ENCODE measurements around the gene PPA1.
"Not testable (repeated sequence)": the region's sequence is repeated elsewhere in the genome, so short reads cannot be mapped to it uniquely, and the experiment has no call there.

Gene PPA1

DNA sequence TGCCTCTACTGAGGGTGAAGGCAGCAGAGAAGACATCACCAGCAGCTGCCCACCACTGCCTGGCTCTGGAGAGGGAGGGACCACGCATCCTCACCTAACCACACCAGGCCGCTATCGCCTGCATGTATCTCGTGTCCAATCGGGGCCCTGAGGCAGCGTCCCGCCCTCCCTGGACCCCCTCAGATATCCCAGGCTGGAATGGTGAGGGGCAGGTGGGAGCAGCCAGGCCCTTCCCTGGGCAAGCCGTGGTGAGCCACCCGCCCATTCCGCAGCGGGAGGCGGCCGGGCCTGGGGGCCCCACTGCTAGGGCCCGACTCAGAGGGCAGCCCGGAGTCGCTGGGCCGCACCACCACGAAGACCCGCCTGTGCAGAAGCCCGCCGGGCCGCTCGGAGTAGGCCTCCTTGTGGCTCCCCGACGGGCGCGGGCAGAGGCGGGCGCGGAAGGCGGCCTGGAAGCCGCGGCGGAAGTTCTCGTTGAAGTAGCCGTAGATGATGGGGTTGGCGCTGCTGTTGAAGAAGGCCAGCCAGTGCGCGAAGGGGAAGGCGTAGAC is 21.6 kb upstream of the PPA1 start:
- no peak for DNase-seq (ENCODE audit: low read depth in 2 of 2)

GRCh38 chr10:70253878-70254765 is 20.9 kb upstream of the PPA1 start:
- no peak for DNase-seq (ENCODE audit: low read depth in 2 of 2)

DNA sequence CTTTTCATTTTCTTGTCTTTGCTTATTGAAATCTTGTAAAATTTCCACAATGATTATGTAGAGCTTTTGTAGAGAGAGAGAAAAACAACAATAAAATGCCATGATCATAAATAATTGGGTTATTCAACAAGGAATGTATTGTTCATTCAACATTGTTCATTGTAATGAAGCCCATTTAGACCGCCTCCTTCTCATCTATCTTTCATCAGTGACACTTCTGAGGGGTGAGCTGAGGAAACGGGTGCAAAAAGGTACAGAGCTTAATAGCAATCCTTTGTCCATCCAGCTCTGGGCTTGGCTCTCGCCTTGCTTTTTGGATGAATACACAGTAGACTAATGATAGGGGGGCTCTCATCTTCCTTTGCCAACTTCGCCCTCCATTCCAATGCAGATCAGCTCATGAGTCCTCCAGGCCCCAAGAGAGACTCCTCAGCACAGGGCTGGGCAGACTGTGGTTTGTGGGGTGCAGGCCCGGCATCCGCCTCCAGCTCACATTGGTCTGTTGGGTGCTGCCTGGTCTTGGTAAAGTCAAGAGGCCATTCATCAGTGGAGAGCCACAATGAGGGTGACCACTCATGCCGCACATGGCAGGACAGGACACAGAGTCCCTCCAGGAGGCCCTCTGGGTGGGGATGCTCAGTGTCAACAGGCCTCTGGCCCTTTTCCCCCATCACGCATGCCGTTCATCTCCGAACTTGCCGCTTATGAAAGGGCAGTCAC is 17.9 kb upstream of the PPA1 start:
- no peak for DNase-seq (ENCODE audit: low read depth in 2 of 2)

GRCh38 chr10:70247360-70247759 is 14.1 kb upstream of the PPA1 start:
- DNase-seq (ENCODE audit: low read depth in 2 of 2), result no peak

- DNase-seq (ENCODE audit: low read depth in 2 of 2), result no peak
These were observed 7.9 kb upstream of the PPA1 start for GRCh38 chr10:70241081-70241480.

- not testable (repeated sequence) for DNase-seq (ENCODE audit: low read depth in 2 of 2)
These were observed 6.8 kb upstream of the PPA1 start for GRCh38 chr10:70239986-70240385.

DNA sequence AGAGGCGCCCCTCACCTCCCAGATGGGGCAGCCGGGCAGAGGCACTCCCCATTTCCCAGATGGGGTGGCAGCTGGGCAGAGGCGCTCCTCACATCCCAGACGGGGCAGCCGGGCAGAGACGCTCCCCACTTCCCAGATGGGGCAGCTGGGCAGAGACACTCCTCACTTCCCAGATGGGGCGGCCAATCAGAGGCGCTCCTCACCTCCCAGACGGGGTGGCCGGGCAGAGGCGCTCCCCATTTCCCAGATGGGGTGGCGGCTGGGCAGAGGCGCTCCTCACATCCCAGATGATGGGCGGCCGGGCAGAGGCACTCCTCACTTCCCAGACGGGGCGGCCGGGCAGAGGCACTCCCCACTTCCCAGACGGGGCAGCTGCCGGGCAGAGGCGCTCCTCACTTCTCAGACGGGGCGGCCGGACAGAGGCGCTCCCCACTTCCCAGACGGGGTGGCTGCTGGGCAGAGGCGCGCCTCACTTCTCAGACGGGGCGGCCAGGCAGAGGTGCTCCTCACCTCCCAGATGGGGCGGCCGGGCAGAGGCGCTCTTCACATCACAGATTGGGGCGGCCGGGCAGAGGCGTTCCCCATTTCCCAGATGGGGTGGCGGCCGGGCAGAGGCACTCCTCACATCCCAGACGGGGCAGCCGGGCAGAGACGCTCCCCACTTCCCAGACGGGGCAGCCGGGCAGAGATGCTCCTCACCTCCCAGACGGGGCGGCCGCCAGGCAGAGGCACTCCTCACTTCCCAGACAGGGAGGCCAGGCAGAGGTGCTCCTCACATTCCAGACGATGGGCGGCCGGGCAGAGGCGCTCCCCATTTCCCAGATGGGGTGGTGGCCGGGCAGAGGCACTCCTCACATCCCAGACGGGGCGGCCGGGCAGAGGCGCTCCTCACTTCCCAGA is 6.1 kb upstream of the PPA1 start:
- DNase-seq (ENCODE audit: low read depth in 2 of 2), result not testable (repeated sequence)

GRCh38 chr10:70237958-70238536 is 4.8 kb upstream of the PPA1 start:
- not testable (repeated sequence) for DNase-seq (ENCODE audit: low read depth in 2 of 2)

DNA sequence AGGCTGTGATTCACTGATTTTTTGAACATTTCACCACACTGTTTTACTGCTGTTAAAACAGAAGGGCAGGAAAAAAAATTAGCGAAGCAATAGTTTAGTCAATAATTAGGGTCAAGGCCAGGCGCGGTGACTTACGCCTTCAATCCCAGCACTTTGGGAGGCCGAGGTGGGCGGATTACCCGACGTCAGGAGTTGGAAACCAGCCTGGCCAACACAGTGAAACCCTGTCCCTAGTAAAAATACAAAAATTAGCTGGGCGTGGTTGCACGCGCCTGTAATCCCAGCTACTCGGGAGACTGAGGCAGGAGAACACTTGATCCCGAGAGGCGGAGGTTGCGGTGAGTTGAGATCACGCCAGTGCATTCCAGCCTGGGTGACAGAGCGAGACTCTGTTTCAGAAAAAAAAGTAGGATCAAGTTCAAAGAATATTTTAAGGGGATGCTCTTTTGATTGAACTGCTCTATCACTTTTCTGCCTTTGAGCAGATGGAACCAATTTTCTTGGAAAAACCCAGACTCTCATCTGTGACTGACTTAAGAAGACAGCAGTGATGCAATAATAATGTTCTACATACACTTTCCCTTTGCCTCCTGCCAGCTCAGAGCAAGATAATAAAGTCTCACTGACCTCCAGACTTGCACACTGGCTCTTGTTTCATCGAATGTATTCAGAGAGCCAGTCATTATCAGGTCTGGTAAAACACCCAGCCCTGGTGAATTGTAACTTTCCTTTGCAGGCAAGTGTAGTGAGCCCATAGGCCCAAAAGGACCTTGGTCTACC is 1.6 kb upstream of the PPA1 start:
- no peak for DNase-seq (ENCODE audit: low read depth in 2 of 2)

DNA sequence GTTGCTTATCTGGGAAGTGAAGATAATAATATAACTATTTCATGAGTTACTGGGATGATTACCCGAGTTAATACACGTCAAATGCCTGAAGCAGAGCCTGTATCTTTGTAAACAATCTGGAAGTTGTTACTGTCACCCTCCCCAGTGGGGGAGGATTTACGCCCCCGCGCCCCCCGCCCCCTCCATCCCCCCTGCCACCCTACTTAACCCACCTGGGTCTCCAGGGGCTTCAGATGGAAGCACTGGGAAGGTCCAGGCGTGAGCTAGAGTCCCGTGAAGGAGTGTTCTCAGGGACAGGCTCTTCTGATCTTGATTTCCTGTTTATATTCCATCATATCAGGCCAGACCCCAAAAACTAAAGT is 691 bp upstream of the PPA1 start:
- no peak for DNase-seq (ENCODE audit: low read depth in 2 of 2)

GRCh38 chr10:70232859-70233108 is 445 bp downstream of the PPA1 start:
- DNase-seq (ENCODE audit: low read depth in 2 of 2), result no peak

DNA sequence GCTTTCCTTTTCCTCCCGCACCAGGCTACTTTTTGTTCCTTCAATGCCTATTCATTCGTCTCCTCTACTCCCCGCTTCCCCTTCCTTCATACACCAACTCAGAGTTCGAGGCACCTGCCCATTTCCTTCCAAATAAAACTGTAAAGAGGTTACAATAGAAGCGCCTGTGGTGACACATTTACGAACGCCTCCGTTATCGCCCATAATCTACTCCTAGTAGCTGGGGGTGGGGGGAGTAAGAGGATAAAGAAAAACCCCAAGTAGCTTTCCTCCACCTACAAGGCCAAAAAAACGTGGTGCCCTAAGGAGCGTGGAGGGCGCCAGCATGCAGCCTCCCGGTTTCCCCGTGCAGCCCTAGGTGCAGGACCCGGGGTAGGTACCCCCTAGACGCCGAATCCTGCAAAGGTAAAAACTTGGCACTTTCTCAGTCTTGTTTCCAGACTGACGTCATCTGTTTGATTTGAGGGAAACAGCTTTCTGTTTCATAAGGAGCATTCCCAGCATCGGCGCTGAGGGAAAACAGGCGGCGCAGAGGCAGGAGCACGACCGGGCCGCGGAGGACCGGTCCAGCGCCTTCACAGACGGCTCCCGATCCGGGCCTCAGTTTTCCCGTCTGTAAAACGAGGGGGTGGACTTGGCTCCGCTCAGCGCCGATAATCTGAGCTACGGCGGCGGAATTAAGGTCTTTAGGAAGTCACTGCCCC is 922 bp downstream of the PPA1 start:
- DNase-seq (ENCODE audit: low read depth in 2 of 2), result peak in 1 of 2 donors; percentile 38

- no peak for DNase-seq (ENCODE audit: low read depth in 2 of 2)
These were observed 4.7 kb downstream of the PPA1 start for GRCh38 chr10:70228491-70228890.

DNA sequence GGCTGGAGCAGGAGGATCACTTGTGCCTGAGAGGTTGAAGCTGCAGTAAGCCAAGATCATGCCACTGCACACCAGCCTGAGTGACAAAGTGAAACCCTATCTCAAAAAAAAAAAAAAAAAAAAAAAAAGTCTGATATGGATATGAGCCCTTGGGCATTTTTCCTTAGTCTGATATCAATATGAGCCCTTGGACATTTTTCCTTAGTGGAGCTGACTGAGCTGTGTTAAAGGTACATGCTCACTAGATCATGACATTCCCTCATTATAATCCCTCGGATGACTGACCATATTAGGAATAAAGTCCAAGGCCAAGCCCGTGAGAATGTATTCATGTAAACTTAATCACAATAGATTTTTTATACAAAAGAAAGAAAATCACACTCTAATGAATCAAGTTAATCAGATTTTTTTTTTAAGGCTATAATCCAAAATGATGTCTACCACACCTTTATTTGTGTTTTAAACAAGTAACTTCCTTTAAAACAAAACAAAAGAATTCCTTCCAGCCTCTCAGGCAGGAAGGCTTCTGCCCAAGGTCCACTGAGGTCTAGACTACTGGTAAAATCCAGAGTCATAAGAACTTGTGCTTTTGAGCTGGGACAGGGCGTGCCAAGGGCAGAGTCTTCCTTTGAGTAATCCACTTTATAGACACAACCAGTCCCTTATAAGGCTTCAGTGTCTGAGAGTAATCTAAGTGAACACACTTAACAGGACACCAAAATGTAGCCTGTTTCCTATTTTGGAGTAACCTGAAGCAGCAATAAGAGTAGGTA is 5.5 kb downstream of the PPA1 start:
- DNase-seq (ENCODE audit: low read depth in 2 of 2), result no peak

DNA sequence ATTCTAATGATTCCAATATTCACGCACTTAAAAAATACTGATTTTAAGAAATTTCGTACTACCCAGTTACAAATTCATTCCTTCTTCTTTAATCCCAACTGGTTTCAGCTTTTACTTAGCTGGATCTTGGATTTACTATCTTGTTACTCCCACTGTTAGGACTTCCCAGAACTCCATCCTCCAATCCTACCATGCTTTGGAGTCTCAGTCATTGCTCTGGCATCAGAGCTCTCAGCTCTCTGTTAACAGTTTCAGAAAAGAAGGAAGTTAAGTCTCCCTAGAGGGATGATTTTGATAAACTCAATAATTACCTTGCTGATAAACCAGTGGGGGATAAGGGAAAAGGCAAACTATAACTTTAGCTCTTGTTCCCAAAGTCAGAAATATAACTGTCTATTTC is 9.5 kb downstream of the PPA1 start:
- DNase-seq (ENCODE audit: low read depth in 2 of 2), result no peak

GRCh38 chr10:70222811-70223447 is 10.3 kb downstream of the PPA1 start:
- DNase-seq (ENCODE audit: low read depth in 2 of 2), result not testable (repeated sequence)

- DNase-seq (ENCODE audit: low read depth in 2 of 2), result no peak
These were observed 10.9 kb downstream of the PPA1 start for GRCh38 chr10:70222340-70222794.

DNA sequence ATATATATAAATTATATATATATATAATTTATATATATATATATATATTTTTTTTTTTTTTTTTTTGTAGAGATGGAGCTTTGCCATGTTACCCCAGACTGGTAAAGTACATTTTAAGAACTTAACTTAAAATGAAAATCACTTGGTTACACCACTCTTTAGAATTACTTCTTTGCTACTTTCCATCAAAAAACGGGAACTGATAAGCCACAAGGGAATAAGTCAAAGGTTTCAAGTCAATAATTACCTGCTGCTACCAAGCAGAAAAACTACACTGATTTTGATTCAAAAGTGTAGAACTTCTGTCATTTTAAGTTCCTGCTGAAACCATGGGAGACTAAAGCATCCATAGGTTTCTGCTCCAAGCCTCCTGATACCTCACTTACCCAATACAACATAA is 12.2 kb downstream of the PPA1 start:
- DNase-seq (ENCODE audit: low read depth in 2 of 2), result no peak

GRCh38 chr10:70212879-70213278 is 20.4 kb downstream of the PPA1 start:
- no peak for DNase-seq (ENCODE audit: low read depth in 2 of 2)

Data from stimulated activated CD8-positive, alpha-beta memory T cell treated with anti-CD3 and anti-CD28 coated beads, Interleukin-15, amount 100 ng/mL, for 4 hours (primary cell).